Upper lobe of left lung (tissue), 4 donors: ENCODE results near the gene TBRG1.

Source experiments
- CTCF ChIP-seq, 6 experiments: fragments of 450-650 bp in 4 of 6; fragments of 200-600 bp in 2 of 6; sonication (generic) in 2 of 6; IDR thresholded peaks; one replicate each; pipeline ENCODE4 v1.5.1; 2016 to 2019; ENCODE audit warnings: antibody characterized with exemption in 6 of 6
- EP300 ChIP-seq, 4 donors: sonication (generic); formaldehyde crosslinking; IDR thresholded peaks; one replicate each; pipeline ENCODE4 v1.5.1; 2017; ENCODE audit warnings: antibody characterized with exemption in 4 of 4, control low read depth in 2 of 4
- POLR2A ChIP-seq, 4 donors: fragments of 450-650 bp; IDR thresholded peaks; one replicate each; pipeline ENCODE4 v1.5.1; 2016 to 2017; ENCODE audit warnings: antibody characterized with exemption in 4 of 4, mild to moderate bottlenecking in 2 of 4
- POLR2AphosphoS5 ChIP-seq, 2 donors: sonication (generic); formaldehyde crosslinking; IDR thresholded peaks; one replicate each; pipeline ENCODE4 v1.5.1; 2017; ENCODE audit warnings: antibody characterized with exemption in 2 of 2

GRCh38 chr11:124612045-124612444 lies 10.6 kb upstream of the TBRG1 start:
- TF ChIP-seq CTCF (IDR thresholded peaks at IDR 0.05) (no peak), POLR2A (IDR thresholded peaks at IDR 0.05) (no peak), EP300 (IDR thresholded peaks at IDR 0.05) (no peak), POLR2AphosphoS5 (IDR thresholded peaks at IDR 0.05) (no peak)
